SK-N-MC (cell line): ENCODE results near the gene IQSEC3.
"Not testable (repeated sequence)": the region's sequence is repeated elsewhere in the genome, so short reads cannot be mapped to it uniquely, and the experiment has no call there.

Experiments
- DNase-seq: peaks from one replicate; pipeline ENCODE4 v3.0.0-alpha.2; 2011; ENCODE audit warnings: low read depth, low spot score
- H3K27ac ChIP-seq: fragments of 200-600 bp; sonication (generic); 2 replicates; pipeline ENCODE4 v1.5.1; 2016; ENCODE audit warnings: mixed run types
- H3K36me3 ChIP-seq: fragments of 200-600 bp; sonication (generic); 2 replicates; pipeline ENCODE4 v1.6.1; 2017; ENCODE audit warnings: antibody characterized with exemption, low read length, mixed read lengths; ENCODE audit not compliant: insufficient read depth
- H3K4me3 ChIP-seq: fragments of 200-600 bp; sonication (generic); 2 replicates; pipeline ENCODE4 v1.5.1; 2016
- H3K9ac ChIP-seq: fragments of 200-600 bp; sonication (generic); 2 replicates; pipeline ENCODE4 v1.8.0; 2017; ENCODE audit warnings: mixed run types, mixed read lengths; ENCODE audit not compliant: insufficient read length
- H3K9me3 ChIP-seq: fragments of 200-600 bp; sonication (generic); 2 replicates; pipeline ENCODE4 v1.6.1; 2017; ENCODE audit warnings: low read depth, mild to moderate bottlenecking, antibody characterized with exemption, low read length, moderate library complexity, mixed read lengths
- EZH2 ChIP-seq: fragments of 200-600 bp; sonication (generic); IDR thresholded peaks from one replicate; pipeline ENCODE4 v1.6.1; 2017; ENCODE audit warnings: antibody characterized with exemption
- FOXP2 ChIP-seq: optimal IDR thresholded peaks from 2 replicates; pipeline ENCODE3; 2011; ENCODE audit warnings: mild to moderate bottlenecking, moderate library complexity; ENCODE audit not compliant: insufficient read depth; ENCODE audit errors: extremely low read length, control extremely low read depth
- POLR2AphosphoS5 ChIP-seq: IDR thresholded peaks from 2 replicates; pipeline ENCODE4 v1.6.1; 2012; ENCODE audit warnings: mild to moderate bottlenecking, low read depth, low read length, borderline replicate concordance

Gene IQSEC3

DNA sequence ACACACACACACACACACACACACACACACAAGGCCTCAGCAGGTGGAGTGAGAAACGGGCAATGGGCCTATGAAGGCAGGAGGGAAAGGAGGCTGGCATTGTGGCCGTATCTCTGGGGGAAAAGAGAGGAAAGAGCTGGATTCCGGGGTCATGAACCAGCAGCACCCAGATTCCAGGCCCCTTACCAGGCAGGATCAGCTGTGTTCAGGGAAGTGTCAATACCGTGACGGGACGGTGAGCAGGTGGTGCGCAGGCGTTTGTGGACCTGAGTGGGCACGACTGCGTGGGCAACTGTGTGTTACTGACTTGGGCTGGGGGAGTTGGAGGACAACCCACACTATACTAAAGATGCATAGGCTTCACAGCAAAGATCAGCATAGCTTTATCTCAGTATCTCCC is 9.5 kb downstream of the IQSEC3 start:
- not testable (repeated sequence) for H3K4me3 ChIP-seq, H3K9ac ChIP-seq, H3K9me3 ChIP-seq, H3K36me3 ChIP-seq, DNase-seq, H3K27ac ChIP-seq

DNA sequence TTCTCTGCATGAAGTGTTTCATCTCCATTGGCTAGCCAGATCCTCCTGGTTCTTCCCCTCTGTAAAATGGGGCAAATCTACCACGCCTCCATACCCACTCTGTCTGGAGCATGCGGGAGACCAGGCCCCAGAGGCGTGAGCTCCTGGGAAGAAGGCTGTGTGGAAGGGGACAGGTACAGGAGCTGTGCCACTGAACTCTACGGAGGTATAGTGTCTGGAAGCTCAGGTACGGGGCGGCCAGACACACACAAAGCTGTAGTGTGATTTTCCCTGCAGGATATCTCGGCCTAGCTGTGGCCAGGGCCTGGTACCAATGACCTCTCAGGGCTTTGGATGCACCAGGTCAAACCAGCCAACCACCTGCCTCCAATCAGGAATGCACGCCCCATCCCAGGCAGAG is 10.0 kb downstream of the IQSEC3 start:
- not testable (repeated sequence) for H3K9ac ChIP-seq, H3K4me3 ChIP-seq, H3K9me3 ChIP-seq, H3K27ac ChIP-seq, H3K36me3 ChIP-seq, DNase-seq

DNA sequence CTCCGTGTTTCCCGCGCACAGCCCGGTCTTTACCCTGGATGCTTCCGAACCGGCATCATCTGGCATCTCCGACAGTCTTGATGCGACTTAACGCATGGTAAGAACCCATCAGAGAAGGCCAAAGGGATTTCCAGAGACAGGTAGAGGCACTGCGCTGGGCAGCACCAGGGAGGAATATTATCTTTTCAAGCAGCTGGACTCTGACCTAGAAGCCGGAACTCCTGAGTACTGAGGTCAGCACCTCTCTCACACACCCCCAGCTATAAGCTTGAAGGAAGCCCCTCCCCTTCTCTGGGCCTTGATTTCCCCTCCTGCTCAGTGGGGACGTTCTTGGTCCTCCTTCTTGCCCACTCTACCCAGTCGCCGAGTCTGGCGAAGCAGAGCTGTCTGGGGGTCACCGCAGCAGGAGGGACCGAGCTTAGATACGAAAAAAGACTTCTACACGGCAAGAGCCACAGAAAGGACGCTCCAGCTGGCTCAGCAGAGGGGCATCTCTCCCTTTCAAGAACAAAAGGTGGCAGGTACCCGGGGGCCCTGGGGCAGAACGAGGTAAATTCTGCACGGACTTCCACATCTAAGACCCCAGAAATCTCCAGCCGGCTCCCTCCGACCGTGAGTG is 10.6 kb downstream of the IQSEC3 start:
- H3K9ac ChIP-seq, result not testable (repeated sequence)

DNA sequence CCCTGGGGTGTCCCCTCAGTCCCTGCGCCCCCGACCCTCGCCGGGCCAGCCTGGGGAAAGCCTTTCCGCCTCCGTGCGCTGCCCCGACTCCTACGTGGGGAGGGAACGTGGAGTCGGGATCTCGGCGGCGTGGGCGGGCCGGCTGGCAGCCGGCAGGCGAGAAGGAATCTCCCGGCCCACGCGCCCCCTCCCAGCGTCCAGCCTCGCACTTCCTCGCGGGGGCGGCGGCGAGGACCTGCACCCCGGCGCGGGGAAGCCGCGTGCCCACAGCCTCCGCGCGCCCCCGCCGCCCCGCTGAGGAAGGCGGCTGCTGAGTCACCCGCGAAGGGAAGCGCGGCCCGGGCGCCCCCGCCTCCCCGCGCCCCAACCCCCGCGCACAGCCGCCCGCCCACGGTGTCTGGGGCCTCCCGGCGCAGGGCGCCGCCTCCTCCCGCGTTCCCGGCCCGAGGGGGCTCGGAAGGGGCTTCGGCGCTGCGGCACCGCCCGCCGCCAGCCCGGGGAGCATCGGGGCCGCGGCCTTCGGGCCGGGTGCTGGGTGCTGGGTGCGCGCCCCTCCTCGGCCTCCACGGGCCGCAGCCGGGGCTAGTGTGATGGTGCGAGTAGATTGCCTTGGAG is 11.3 kb downstream of the IQSEC3 start:
- H3K4me3 ChIP-seq, H3K36me3 ChIP-seq, H3K9ac ChIP-seq, H3K9me3 ChIP-seq, H3K27ac ChIP-seq, DNase-seq: not testable (repeated sequence)

More for the DNA sequence above, 10.6 kb downstream of the IQSEC3 start:
- not testable (repeated sequence) for H3K9me3 ChIP-seq, H3K27ac ChIP-seq, H3K4me3 ChIP-seq, H3K36me3 ChIP-seq, DNase-seq

DNA sequence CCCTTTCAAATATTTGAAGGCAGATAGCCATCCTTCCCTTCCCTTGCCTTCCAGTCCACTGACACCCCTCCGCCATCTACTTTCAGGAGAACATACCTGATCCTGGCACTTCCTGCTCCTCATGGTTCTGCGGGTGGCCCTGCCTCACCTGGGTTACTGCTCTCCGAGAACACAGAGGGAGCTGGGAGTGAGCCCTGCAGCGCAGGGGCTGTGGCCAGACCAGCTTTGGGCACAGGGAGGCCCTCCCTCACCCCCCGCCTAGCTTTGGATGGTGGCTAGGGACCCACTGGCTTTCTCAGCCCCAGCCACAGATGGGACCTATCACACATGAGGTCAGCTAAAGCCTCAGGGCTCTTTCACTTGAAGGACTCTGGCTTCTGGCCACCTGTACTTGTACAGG is 12.4 kb downstream of the IQSEC3 start:
- DNase-seq, result no peak
- Histone ChIP-seq H3K36me3 (no peaks in the 10 kb centered on the region), H3K27ac (no peak overlapping the region), H3K9ac (no peak overlapping the region), H3K4me3 (no peak overlapping the region), H3K9me3 (no peaks in the 10 kb centered on the region)
- TF ChIP-seq EZH2 (no peak), FOXP2 (no peak), POLR2AphosphoS5 (no peak)

DNA sequence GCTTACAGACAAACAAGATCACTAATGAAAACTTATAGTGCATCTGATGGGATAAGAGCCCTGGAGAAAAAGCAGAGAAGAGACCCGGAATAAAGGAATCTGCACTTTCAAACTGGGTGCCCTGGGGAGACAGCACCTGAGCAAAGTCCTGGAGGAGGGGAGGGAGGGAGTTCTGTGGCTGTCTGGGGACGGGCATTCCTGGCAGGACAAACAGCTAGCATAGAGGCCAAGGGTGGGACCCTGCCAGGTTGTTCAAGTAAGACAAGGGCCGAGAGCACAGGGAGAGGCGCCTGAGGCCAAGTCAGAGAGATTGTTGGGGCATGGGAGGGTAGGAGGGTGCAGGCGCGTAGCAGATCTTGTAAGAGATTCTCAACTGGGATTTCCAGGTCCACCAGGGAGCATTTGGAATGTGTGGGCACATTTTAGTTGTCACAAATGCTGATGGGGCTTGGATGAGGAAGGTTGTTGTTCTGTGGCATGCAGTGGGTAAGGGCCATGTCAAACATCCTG is 14.2 kb downstream of the IQSEC3 start:
- Histone ChIP-seq H3K9me3 (no peaks in the 10 kb centered on the region), H3K27ac (no peak overlapping the region), H3K9ac (no peak overlapping the region), H3K36me3 (no peaks in the 10 kb centered on the region), H3K4me3 (no peak overlapping the region)
- no peak for DNase-seq
- TF ChIP-seq FOXP2 (no peak), POLR2AphosphoS5 (no peak), EZH2 (no peak)

DNA sequence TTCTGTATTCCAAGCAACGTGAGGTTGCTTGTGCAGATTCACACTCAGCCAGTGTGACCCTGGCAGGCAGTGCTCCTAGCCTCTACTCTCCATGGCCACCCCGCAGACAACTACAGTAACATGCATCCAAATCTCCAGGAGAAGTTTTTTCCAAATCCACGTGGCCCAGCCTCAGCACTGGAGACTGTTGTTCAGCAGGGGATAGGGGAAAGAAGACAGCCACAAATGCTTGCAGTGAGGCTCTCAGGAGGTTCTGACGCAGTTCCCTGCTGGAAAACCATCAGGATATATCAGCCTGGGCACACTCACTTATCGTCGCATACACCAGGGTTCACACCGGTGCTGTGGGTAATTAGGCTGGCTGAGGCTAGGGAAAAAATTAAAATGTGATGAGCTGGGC is 16.2 kb downstream of the IQSEC3 start:
- H3K9me3 ChIP-seq, result no peaks in the 10 kb centered on the region
- H3K27ac ChIP-seq, result no peak overlapping the region
- TF ChIP-seq POLR2AphosphoS5 (no peak), FOXP2 (no peak), EZH2 (no peak)
- no peaks in the 10 kb centered on the region for H3K36me3 ChIP-seq
- no peak overlapping the region for H3K9ac ChIP-seq
- DNase-seq, result no peak
- H3K4me3 ChIP-seq, result no peak overlapping the region

DNA sequence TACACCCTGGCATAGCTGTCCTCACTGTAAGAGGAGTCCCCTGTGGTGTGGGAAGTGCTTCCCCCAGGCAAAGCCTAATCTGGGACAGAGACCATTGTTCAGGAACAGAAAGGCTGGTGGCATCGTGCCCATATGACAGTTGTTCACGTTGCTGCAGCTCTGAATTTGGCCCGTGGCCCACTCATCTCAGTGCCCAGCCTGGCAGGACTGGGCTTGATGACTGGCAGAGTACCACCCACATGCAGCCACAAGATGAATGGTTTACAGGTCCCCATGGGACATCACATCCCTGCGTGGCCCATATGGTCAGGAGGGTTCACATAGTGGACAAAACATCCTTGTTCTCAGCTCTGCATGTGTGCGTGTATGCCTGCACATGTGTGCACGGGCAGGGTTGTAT is 17.5 kb downstream of the IQSEC3 start:
- no peak overlapping the region for H3K27ac ChIP-seq

DNA sequence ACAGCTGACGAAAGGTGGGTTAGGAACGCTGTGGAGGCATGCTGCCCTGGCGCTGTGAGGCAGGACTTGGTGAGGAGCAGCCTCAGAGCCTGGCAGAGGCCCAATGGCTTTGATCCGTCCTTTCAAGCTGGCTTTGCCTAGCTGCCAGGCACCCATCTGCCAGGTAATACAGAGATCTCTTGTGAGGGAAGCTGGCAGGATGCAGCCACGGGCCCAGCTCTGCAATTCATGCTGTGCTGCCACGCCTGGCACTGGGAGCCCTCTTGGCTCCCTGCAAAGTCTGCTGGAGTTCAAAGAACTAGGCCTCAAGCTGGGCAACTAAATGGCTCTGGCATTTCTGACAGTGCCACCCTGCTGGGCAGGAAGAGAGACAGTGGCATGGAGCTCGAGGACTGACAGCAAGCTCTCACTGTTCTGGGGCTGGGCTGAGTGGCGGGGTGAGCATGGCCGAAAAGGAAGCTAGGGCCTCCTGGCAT is 18.7 kb downstream of the IQSEC3 start:
- Histone ChIP-seq H3K9me3 (no peaks in the 10 kb centered on the region), H3K9ac (no peak overlapping the region), H3K36me3 (no peaks in the 10 kb centered on the region), H3K27ac (no peak overlapping the region), H3K4me3 (no peak overlapping the region)
- DNase-seq, result no peak
- TF ChIP-seq POLR2AphosphoS5, result no peak
- TF ChIP-seq FOXP2, result no peak

More for the DNA sequence above, 17.5 kb downstream of the IQSEC3 start:
- Histone ChIP-seq H3K9me3 (no peaks in the 10 kb centered on the region), H3K4me3 (no peak overlapping the region), H3K9ac (no peak overlapping the region), H3K36me3 (no peaks in the 10 kb centered on the region)
- DNase-seq, result no peak
- TF ChIP-seq POLR2AphosphoS5, result no peak
- no peak for TF ChIP-seq FOXP2
- no peak for TF ChIP-seq EZH2

DNA sequence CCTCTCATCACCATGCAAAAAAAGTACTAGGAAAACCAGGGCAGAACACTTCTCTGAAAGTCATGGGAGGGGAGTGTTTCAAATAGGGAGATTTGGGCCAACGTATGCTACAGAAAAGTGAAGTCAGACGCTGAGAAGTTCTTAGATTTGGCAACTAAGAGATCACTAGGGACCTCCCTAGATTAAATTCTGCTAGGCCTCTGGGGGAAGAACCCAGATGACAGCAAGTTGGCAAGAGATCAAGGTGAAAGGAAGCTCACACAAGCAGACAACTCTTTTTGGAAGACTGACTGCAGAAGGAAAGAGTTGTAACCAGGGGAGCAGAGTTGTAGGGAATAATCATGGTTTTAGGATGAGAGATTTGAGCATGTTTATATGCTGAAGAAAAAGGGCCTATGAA is 20.7 kb downstream of the IQSEC3 start:
- no peaks in the 10 kb centered on the region for H3K36me3 ChIP-seq
- no peak for DNase-seq
- H3K9ac ChIP-seq, result no peak overlapping the region
- H3K4me3 ChIP-seq, result no peak overlapping the region
- no peaks in the 10 kb centered on the region for H3K9me3 ChIP-seq
- no peak for TF ChIP-seq FOXP2
- TF ChIP-seq EZH2, result no peak
- TF ChIP-seq POLR2AphosphoS5, result no peak
- no peak overlapping the region for H3K27ac ChIP-seq
